ENCODE measurements around the gene CPLX3.

DNA sequence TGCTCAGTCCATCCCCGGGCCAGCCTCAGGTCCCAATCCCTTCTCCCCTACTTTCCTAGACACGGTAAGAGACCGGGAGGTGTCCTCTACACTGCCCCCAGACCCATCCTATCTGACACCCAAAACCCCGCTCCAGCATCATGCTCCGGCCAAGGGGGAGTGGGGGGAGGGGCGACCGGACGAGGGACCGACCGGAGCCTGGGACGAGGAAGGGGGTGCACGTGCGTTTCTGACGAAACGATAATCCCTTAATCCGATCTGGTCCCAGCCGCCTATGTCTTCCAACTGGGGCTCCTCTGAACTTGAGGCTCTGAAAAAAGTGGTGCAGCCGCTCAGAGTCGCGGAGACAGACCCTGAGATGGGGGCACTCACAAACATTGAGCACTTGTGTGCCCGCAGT, 494 bp downstream of the CPLX3 start:
- TF ChIP-seq GATA3 (IDR thresholded peaks at IDR 0.05; ENCODE audit: borderline replicate concordance): no peak
- TF ChIP-seq, protein P1, sequence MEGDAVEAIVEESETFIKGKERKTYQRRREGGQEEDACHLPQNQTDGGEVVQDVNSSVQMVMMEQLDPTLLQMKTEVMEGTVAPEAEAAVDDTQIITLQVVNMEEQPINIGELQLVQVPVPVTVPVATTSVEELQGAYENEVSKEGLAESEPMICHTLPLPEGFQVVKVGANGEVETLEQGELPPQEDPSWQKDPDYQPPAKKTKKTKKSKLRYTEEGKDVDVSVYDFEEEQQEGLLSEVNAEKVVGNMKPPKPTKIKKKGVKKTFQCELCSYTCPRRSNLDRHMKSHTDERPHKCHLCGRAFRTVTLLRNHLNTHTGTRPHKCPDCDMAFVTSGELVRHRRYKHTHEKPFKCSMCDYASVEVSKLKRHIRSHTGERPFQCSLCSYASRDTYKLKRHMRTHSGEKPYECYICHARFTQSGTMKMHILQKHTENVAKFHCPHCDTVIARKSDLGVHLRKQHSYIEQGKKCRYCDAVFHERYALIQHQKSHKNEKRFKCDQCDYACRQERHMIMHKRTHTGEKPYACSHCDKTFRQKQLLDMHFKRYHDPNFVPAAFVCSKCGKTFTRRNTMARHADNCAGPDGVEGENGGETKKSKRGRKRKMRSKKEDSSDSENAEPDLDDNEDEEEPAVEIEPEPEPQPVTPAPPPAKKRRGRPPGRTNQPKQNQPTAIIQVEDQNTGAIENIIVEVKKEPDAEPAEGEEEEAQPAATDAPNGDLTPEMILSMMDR (IDR thresholded peaks at IDR 0.05): no peak
- no peak for TF ChIP-seq NFE2L2 (conservative IDR thresholded peaks at IDR 0.05; ENCODE audit: low read length)
